ENCODE data around the gene PSMD12. TPM values are rescaled to one million over a fixed set of nuclear protein-coding genes. Genes with fewer than 3 reads are reported as not detected.

The PSMD12 gene
- total and polyA plus RNA-seq, 9 of the 15 experiments (the other 6 are each of a cell fraction or from before 2014, with no cell fraction given), result 36.6 to 150 (median 65.5) TPM

GRCh38 chr17:67399676-67400075, 33.3 kb upstream of the PSMD12 start:
- 7% methylated on average over 3 of the region's 3 CpGs for WGBS (ENCODE audit: insufficient coverage, low coverage, missing lambda C conversion rate)
- Histone ChIP-seq H3K27ac (ENCODE audit: extremely low read depth, low read depth, low read length) (no peak overlapping the region), H3K9me1 (ENCODE audit: control insufficient read depth, insufficient read depth, low read length) (no peaks in the 10 kb centered on the region), H4K20me1 (replicated peaks; ENCODE audit: control insufficient read depth, insufficient read depth, low read length) (no peaks in the 10 kb centered on the region), H3K9ac (ENCODE audit: insufficient read depth in 1 of 2, low read depth in 2 of 2, low read length in 2 of 2) (no peak overlapping the region), H3K79me2 (ENCODE audit: control insufficient read depth, insufficient read depth, low read length) (no peaks in the 10 kb centered on the region), H3K4me3 (no peak overlapping the region), H3K4me2 (ENCODE audit: insufficient read depth, low read length) (no peak overlapping the region), H3K9me3 (replicated peaks; ENCODE audit: control insufficient read depth, insufficient read depth, low read depth, low read length) (no peaks in the 10 kb centered on the region), H2AFZ (ENCODE audit: low read depth, low read length) (no peak overlapping the region), H3K36me3 (ENCODE audit: control insufficient read depth, insufficient read depth, low read length) (no peaks in the 10 kb centered on the region), H3K4me1 (replicated peaks in 1 of 2; ENCODE audit: control insufficient read depth in 2 of 2, insufficient read depth in 2 of 2, low read length in 2 of 2) (no peaks in the 10 kb centered on the region), H3K27me3 (ENCODE audit: control insufficient read depth in 2 of 2, insufficient read depth in 2 of 2, low read length in 2 of 2) (peaks cover 16 to 30% of the 10 kb centered on the region in 2 experiments; a peak in 4 of 5 replicates)
- POLR2A ChIA-PET, result no interaction called here
- BruUV-seq (replicated peaks), result no TSS peak
- in situ Hi-C loops (cut with MboI) (loop anchor here (25.0 kb wide), 1 partner anchor 288 kb away; no protein-coding TSS in a partner anchor), intact Hi-C loops (cut with micrococcal nuclease) (no loop called here)
- DNase-seq (ENCODE audit: extremely low read depth in 1 of 4, low spot score in 3 of 4) (no peak), FAIRE-seq (no peak), ATAC-seq (no peak)
- CTCF ChIA-PET (ENCODE audit: low intra/inter-chr PET ratio), result no interaction called here
- TF ChIP-seq POLR2H (tag; IDR thresholded peaks at IDR 0.05; ENCODE audit: low read depth) (no peak), LEF1 (IDR thresholded peaks at IDR 0.05) (no peak), PRDM10 (IDR thresholded peaks at IDR 0.05; ENCODE audit: partially characterized antibody) (no peak), JUND (IDR thresholded peaks at IDR 0.05; ENCODE audit: borderline replicate concordance, low read depth, low read length) (no peak), JUND (tag; IDR thresholded peaks at IDR 0.05; ENCODE audit: borderline replicate concordance, low read depth, low read length) (no peak), CAMTA2 (CRISPR knock-in tag; conservative IDR thresholded peaks at IDR 0.05) (no peak), RBM25 (IDR thresholded peaks at IDR 0.05; ENCODE audit: low read depth, low read length, severe bottlenecking) (no peak), ZNF76 (CRISPR knock-in tag; IDR thresholded peaks at IDR 0.05; ENCODE audit: borderline replicate concordance) (no peak), THAP7 (CRISPR knock-in tag; IDR thresholded peaks at IDR 0.05) (no peak), VEZF1 (CRISPR knock-in tag; IDR thresholded peaks at IDR 0.05) (no peak), CBFB (CRISPR knock-in tag; IDR thresholded peaks at IDR 0.05) (no peak)

All from K562 (cell line).